GM19438 (cell line): Measurements from ENCODE around the gene TAS2R16.

ENCODE experiments used
- ATAC-seq: cut with Tn5 transposase; IDR thresholded peaks from one replicate; pipeline ENCODE4 v1.9.1; 2021; ENCODE audit warnings: low read depth; ENCODE audit not compliant: unreplicated experiment

The TAS2R16 gene, protein sequence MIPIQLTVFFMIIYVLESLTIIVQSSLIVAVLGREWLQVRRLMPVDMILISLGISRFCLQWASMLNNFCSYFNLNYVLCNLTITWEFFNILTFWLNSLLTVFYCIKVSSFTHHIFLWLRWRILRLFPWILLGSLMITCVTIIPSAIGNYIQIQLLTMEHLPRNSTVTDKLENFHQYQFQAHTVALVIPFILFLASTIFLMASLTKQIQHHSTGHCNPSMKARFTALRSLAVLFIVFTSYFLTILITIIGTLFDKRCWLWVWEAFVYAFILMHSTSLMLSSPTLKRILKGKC

DNA sequence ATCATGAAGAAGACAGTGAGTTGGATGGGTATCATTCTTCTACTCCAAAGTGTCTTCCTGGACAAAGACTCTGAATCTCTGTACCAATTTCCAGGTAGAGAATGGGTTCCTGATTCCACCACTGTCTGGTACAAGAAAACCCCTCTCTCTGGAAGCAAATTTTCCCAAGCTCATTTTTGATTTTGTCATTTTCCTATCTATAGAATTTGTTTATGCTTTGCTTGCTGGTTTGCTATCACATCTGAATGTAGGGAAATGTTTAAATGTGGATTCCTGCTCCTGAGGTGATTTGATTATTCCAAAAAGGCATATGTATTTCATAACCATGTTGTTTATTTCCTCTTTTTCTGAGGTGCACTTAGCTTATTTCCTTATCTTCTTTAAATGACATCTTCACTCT is at the start of gene TAS2R16:
Gene TAS2R16 (minus strand): TSS at position 101 of the 400 bp plus-strand sequence. CDS start 66 bp downstream, at position 35.
- ATAC-seq = no peak

DNA sequence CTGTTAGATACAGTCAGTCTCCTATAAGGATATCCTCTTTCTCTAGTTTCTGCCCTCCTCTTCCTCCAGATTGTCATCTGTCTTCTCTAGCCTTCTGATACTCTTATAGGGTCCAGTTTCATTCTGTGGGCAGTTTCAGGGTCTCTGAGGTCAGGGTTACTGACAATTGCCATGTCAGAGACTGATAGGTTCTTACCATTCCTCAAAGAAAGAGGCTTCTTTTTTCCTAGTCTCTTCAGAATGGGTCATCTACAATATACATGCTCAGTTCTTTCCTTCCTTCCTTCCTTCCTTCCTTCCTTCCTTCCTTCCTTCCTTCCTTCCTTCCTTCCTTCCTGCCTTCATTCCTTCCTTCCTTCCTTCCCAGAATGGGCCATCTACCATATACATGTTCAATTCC is 48.1 kb upstream of the TAS2R16 start:
- no peak for ATAC-seq

DNA sequence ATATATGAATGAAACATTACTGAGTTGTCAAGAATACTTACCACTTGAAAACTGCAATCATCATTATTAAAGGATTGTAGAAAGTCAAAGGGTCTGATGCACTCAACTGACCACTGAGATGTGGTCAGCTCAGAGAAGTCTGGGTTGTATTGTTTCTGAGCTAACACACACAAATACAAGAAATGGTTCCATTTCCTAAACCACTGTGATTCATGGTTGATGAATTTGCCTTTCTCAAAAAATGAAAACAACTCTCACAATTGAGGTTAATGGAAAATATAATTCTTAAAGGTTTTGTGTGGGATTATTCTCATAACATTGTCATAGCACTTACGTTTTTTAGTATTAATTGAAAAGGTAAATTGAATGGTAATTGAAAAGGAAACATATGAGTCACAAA is 45.6 kb upstream of the TAS2R16 start:
- no peak for ATAC-seq

DNA sequence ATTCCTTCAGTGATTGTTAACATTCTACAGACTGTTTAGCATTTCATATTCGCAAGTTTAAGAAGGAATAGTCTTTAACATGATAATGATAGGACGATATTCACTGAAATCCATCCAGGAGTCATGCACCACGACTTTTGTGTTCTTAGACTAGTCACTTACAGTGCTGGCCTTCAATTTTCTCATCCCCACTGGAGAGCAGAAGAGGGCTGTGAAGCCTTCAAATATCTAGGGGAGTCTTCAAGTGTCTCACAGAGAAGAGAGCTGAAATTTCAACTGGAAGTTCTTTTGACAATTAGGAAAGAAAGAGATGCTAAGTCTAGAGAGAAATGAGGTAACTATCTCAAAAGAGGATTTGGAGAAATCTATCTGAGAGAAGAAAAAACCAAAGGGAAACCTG is 43.8 kb upstream of the TAS2R16 start:
- no peak for ATAC-seq

DNA sequence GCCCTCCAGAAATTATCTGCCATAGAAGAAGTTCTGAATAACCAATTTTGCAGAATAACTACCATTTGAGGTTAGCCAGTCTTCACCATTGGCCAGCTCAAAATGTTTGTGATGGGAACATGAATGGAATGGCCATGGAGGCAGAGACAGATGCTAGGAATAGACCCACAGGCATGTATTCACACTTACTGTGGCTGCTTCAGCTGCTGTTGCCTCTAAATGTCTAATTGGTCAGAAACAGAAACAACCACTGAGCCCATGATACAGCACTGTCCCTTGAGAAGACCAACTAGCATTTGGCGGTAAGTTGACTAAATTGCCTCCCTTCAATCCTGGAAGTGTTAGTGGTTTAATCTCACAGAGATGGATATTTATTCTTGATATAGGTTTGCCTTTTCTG is 38.6 kb upstream of the TAS2R16 start:
- no peak for ATAC-seq

DNA sequence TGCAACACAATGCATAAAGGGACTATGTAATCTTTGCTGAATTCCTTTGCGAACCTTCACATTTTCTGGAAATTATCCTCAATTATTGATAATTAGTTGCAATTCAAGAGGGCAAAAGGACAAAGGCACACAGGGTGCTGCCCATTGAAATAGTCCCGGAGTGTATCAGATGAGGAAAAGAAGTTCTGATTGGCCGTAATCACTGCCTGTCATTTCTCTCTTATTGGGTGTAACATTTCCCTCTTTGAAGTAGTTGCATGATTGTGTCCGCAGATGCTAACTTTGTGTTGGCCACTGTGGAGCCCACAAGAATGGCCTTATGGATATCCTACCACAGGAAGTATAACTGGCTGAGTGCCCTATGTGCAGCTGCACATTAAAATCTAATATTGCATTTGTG is 35.1 kb upstream of the TAS2R16 start:
- no peak for ATAC-seq

DNA sequence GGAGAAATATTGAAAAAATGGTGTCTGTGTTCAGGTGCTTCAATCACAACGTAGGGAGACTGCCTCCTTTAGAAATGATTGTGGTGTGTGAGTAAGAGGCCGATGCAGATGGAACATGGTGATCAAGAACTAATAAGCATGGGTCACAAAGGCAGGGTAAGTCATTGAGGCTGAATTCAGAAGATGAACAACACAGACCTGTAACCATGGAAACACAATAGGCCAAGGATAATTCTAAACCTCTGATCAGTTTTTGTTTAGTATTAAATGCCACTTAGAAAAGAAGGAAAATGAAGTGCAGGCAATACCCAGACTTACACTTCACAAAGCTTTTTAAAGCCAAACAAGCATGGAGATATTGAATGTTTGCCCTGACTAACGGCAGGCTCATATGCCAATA is 32.8 kb upstream of the TAS2R16 start:
- no peak for ATAC-seq

DNA sequence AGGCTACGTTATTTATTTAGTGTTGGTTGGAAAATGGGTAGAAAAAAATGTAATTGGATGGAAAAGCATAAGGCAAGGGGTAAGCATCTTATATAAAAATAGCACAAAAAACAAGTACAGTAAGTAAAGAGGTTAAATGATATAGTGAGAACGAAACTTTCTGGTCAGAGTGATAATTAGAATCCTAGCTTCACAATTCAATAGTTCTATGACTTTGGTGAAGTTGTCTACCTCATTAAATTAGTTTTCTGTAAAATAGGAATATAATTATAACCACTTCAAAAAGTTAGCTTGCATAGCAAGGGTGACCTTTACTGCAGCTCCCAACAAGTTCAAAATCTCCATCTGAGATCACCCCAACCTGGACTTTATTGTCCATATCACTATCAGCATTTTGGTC is 30.8 kb upstream of the TAS2R16 start:
- ATAC-seq = no peak

DNA sequence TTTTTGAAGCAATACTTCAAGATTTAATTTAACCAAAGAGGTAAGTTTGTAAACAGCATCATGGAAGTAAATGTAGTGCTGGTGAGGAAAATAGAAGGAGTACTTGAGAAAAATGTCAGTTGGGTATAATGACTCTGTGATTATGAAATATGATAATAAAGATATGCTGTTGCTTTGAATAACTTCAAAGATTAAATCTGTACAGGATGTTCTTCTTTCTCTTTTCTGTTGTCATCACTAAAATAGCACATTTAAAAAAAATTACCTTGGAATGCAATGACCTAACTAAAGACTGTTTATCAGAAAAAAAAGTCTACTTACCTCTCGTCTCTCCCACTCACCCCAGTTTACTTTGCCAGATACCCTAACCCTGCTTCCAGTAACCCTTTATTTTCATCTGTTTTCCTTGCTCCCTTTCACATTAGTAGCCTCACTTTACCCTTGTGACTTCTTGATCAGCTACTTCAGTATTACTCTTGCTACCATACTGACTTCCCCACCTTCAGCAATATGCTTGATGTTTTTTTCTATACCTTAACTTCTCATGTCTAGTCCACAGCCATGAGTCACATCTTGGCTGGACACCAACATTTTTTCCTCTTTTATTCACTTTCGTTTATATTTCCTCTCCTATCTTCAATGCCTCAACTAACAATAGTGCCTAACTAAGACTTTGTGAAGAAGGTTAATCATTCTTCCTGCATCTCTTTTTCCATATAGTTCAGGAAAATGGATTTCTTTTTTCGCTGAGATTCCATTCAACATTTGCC is 29.7 kb upstream of the TAS2R16 start:
- ATAC-seq = no peak

DNA sequence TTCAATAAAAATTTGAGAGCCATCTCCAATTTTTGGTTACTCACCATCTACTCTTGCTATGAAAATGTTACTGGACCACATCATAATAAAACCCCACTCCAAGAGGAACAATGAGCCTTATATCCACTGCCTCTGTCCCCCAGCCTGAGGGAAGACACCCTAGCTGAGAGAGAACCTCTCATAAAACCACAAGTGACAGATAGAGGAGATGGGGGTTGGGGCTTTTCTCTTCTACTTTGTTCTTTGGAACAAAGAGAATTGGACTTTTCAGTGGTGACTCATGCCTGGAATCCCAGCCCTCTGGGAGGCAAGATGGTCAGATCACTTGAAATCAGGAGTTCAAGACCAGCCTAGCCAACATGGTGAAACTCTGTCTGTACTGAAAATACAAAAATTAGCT is 27.6 kb upstream of the TAS2R16 start:
- no peak for ATAC-seq

DNA sequence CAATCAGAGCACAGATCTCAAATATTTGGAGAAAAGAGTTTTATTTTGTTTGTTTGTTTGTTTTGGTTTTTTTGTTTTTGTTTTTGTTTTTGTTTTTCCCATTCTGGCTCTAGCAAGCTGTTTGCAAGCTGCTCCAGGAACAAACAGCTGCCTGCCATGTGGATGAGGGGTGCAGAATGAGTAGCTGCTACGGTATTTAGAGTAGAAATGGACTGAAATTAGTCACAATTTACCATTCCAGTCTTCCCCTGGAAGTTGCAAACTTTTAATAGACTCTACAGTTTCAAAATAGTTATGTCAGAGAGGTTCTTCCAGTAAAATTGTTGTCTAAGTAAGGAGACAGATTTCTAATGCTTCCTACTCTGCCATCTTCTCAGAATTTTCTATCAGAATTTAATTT is 27.1 kb upstream of the TAS2R16 start:
- ATAC-seq = no peak

DNA sequence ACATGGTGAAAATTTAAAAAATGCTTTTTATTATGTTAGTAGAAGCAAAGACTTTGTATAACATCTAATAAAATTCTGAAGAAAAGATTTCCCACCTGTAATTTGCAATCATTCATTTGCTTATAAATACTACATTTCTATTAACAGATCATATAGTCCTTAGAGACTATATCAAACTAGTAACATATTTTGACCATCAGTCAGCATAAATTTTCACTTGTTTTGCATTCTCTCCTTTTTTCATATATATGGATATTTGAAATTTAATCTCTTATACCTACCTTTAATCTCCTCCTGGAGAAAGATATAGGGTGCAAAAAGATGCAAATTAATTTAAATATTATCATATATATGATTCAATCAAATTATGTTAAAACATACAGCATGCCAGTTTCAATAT is 16.9 kb upstream of the TAS2R16 start:
- no peak for ATAC-seq

DNA sequence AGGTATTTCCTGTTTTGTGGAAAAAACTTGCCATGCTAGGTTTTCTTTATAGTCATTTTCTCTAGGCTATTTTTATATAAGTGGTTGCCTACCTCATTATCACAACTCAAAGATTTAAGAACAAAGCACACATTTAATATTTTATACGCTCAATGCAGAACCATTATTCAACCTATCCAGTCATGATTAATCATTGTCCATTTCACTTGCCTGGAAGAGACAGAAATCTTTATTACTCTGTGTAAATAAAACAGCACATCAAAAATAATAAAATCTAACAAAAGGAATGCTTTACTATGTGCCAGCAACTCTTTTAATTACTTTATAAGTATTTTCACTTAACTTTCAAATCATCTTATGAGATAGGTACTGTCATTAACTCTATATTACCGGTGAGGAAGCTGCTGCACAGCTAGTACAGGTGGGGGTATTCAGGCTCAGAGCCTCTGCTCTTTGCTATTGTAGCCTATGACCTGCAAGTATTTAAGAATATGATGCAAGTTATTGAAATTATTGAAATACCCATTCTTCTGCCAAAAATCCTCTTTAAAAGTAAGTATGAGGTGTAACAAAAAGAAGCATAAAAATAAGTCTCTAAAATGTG is 16.4 kb upstream of the TAS2R16 start:
- ATAC-seq = no peak

DNA sequence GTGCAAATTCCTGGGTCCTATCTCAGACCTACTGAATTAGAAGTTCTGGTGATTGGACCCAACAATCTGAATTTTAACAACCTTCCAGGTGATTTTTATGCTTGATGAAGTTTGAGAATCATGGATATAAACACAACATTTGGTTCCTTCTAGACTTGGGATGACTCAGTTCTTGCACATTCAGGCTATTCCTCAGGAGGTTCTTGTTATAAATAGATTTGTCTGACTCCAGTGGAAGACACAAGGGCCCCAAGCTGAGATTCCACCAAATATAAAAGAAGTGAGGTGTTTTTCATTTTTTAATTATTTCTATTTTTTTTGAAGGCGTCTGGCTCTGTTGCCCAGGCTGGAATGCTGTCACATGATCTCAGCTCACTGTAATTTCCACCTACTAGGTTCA is 9.4 kb upstream of the TAS2R16 start:
- ATAC-seq = no peak

DNA sequence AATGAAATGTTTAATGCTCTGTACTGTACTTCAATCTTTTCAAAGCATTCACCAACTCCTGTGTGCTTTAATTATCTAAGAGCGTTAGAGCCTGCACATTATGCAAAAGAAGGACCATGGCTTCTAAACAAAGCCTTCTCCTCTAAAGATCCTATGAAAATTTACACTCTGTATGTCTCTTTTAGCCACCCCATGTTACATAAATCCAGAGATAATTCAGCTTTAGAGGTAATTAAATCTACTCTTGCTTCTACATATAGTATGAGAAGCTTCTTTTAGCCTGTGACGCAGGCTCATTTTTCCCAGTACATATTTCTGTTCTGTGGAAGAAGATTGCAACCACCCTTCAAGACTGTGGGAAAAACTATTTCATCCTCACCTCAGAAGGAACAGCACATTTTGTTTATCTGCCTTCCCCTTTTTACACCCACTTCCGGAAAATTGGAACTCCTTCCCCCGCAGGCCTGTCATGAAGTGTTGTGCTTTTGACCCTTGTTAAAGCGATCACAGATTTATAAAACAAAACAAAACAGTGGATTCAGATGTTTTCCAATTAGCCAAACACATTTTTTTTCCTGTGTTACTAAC is 8.1 kb upstream of the TAS2R16 start:
- ATAC-seq = no peak

DNA sequence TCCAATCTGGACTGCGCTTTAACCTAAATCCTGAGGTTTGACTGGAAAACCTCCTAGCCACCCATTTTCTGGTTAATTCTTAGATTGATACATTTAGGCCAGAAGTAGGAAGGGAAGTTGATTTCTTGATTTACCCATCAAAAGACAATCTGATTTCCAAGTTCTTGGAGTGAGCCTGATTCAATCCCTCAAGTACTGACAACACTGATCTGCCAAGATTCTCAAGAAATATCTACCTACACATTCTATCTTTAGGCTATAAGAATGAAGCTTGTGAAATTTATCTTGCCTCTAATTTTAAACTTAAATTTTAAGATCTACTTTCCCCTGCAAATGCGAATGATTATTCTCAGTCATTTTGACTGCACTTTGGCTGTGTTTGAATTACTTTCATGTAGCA is 5.9 kb downstream of the TAS2R16 start:
- no peak for ATAC-seq

DNA sequence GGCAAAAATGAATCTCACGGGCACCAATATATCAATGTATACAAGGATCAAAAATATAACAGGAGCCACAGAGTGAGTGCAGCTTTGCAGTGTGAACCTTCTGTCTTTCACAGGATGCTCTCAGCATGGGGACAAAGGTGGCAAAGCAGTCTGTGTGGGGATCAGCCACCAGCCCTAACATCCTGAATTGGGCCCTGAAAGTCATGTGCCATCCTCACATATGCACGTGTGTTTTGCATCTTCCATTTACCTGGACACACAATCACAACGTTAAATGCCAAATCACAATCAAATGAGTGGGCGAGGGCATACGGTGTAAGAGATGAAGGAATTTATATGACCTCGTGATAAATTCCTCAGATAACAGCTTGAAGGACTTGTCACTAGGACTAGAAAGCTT is 6.5 kb downstream of the TAS2R16 start:
- ATAC-seq = no peak

DNA sequence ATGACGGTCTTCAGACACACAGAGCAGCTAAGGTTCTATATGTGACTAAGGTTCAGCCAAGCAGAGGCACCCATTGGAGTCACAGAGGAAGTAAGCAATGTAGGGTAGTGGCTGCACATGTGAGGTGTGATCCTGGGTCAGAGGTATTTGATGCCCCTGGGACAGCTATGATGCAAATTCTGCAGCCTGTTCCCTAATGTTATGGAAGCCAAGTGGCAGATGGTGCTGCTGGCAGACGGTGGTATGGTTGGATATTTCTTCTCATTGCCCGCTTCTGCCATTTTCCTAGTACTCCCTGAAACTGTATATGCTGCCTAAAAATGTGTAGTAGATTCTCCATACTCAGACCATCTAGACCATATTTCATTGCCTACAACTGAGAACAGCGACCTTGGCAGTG is 7.2 kb downstream of the TAS2R16 start:
- ATAC-seq = no peak

DNA sequence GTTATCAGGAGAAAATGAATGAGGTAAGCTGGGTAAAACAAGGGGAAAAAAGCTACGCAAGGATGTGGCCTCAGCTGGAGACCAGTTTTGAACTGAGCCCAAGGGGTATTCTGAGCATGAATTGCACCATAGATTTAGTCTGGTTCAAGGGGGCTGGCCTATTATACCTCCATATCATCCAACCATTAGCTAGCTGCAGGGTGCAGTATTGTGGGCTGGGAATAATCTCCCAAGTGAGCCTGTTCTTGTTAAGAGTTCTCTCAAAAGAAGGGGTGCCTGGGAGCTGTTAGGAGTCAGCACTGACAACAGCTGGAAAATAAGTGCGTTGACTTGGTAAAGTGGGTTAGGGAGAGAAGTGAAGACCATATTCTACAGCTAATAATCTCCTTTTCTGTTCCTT is 8.0 kb downstream of the TAS2R16 start:
- ATAC-seq = no peak

DNA sequence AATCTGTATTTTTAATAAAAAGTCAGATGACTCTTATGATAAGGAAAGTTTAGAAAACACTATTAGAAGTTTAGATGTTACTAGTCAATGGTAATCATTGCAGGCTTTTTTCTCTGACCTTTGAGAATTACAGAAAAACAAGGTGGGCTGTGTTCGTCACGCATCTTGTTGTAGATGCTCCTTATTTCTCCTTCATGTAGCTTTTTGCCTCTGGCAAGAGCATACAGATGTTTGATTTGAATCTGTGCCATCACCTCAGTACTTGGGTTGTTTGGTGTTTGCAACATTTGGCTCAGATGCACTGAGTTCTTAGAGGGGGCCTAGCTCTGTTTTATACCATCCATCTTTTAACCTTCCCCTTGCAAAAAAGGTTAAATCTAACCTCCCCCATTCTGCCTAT is 11.5 kb downstream of the TAS2R16 start:
- no peak for ATAC-seq

DNA sequence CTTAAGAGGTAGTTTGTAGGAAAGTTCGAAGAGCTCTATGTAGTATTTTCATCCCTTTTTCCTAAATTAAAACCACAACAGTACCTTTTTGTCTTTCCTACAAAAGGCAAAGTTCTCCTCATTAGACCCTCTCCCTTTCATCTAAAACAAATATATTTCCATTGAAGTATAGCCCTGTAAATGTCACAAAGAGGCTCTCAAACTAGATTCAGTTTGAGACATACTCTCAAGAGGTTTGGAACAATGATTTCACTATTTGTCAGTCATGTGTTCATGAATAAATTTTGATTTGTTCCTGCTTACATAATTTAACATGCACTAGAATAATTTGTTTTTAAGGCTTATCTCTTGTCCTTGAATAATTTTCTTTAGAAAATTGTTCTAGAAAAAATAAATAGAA is 12.2 kb downstream of the TAS2R16 start:
- ATAC-seq = no peak

DNA sequence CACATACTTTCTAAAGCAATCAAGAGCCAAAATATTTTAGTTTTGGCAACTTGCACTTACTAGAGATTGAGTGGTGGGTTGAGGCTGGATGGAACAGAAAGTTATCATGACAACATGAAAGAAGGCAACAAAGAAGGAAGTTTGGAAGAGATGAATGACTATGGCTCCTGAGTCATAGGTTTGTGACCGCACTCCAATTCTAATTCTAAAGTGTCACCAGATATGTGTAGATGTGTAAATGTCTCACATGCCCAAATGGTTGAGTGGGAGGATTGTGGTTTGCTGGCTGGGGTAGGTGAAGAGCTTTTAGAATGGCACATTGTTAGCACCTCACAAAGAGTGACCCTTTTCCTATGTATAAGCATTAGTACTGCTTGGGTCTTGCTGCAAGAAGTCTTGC is 20.2 kb downstream of the TAS2R16 start:
- ATAC-seq = no peak
